Measurements from ENCODE around the gene C11orf68.
"Not testable (repeated sequence)": the region's sequence is repeated elsewhere in the genome, so short reads cannot be mapped to it uniquely, and the experiment has no call there.

C11orf68 gene

GRCh38 chr11:65900125-65900898 is 18.6 kb downstream of the C11orf68 start, which contains the start of gene FOSL1:
TSS of gene FOSL1 (minus strand) at chr11:65900388. CDS start at chr11:65900339, 49 bp downstream.
- peak; percentile 83 to 85 for DNase-seq (ENCODE audit: low spot score in 2 of 2)
- Mint-ChIP-seq H3K27me3 (no peaks in the 10 kb centered on the region), H3K27ac (ENCODE audit: low read depth) (no peak within 1 kb of the TSS), H3K4me1 (peaks cover 16% of the 10 kb centered on the region), H3K4me3 (peak within 1 kb of the TSS; percentile 61), H3K9me3 (no peaks in the 10 kb centered on the region), H3K36me3 (ENCODE audit: insufficient read depth) (peaks cover 9% of the 10 kb centered on the region)
- peak; percentile 93 for ATAC-seq (replicated peaks; ENCODE audit: extremely low read depth, poor library complexity, severe bottlenecking)

GRCh38 chr11:65899356-65900124 is 19.3 kb downstream of the C11orf68 start:
- ATAC-seq (replicated peaks; ENCODE audit: extremely low read depth, poor library complexity, severe bottlenecking), result no peak
- Mint-ChIP-seq H3K4me1 (peaks cover 18% of the 10 kb centered on the region), H3K36me3 (ENCODE audit: insufficient read depth) (peaks cover 9% of the 10 kb centered on the region), H3K9me3 (no peaks in the 10 kb centered on the region), H3K4me3 (peak overlapping the region; percentile 61), H3K27me3 (no peaks in the 10 kb centered on the region), H3K27ac (ENCODE audit: low read depth) (no peak overlapping the region)
- DNase-seq (ENCODE audit: low spot score in 2 of 2), result no peak

- no peaks in the 10 kb centered on the region for H3K27me3 Mint-ChIP-seq
- DNase-seq (ENCODE audit: low spot score in 2 of 2) (no peak), ATAC-seq (replicated peaks; ENCODE audit: extremely low read depth, poor library complexity, severe bottlenecking) (no peak)
- peaks cover 24% of the 10 kb centered on the region for H3K4me1 Mint-ChIP-seq
- peak overlapping the region; percentile 63 for H3K4me3 Mint-ChIP-seq
- no peaks in the 10 kb centered on the region for H3K9me3 Mint-ChIP-seq
- H3K27ac Mint-ChIP-seq (ENCODE audit: low read depth), result peak overlapping the region; percentile 74
- H3K36me3 Mint-ChIP-seq (ENCODE audit: insufficient read depth), result peaks cover 9% of the 10 kb centered on the region
These were observed 20.1 kb downstream of the C11orf68 start for GRCh38 chr11:65898656-65899355.

GRCh38 chr11:65897020-65897471 is 21.8 kb downstream of the C11orf68 start:
- DNase-seq (ENCODE audit: low spot score in 2 of 2) (no peak), ATAC-seq (replicated peaks; ENCODE audit: extremely low read depth, poor library complexity, severe bottlenecking) (no peak)
- Mint-ChIP-seq H3K4me1 (peaks cover 31% of the 10 kb centered on the region), H3K4me3 (no peak overlapping the region), H3K36me3 (ENCODE audit: insufficient read depth) (peaks cover 6% of the 10 kb centered on the region), H3K27ac (ENCODE audit: low read depth) (no peak overlapping the region), H3K9me3 (no peaks in the 10 kb centered on the region), H3K27me3 (no peaks in the 10 kb centered on the region)

- H3K9me3 Mint-ChIP-seq, result no peaks in the 10 kb centered on the region
These were observed 22.5 kb downstream of the C11orf68 start for GRCh38 chr11:65896034-65896999.

GRCh38 chr11:65895482-65895981 is 23.3 kb downstream of the C11orf68 start:
- ATAC-seq (replicated peaks; ENCODE audit: extremely low read depth, poor library complexity, severe bottlenecking) (no peak), DNase-seq (ENCODE audit: low spot score in 2 of 2) (no peak)
- H3K27me3 Mint-ChIP-seq, result no peaks in the 10 kb centered on the region
- peaks cover under 1% of the 10 kb centered on the region for H3K36me3 Mint-ChIP-seq (ENCODE audit: insufficient read depth)
- H3K27ac Mint-ChIP-seq (ENCODE audit: low read depth), result no peak overlapping the region
- peaks cover 31% of the 10 kb centered on the region for H3K4me1 Mint-ChIP-seq
- H3K9me3 Mint-ChIP-seq, result no peaks in the 10 kb centered on the region
- H3K4me3 Mint-ChIP-seq, result no peak overlapping the region

More at GRCh38 chr11:65896034-65896999, 22.5 kb downstream of the C11orf68 start:
- Mint-ChIP-seq H3K27me3 (no peaks in the 10 kb centered on the region), H3K4me3 (no peak overlapping the region), H3K27ac (ENCODE audit: low read depth) (no peak overlapping the region), H3K4me1 (peaks cover 31% of the 10 kb centered on the region), H3K36me3 (ENCODE audit: insufficient read depth) (peaks cover 3% of the 10 kb centered on the region)
- DNase-seq (ENCODE audit: low spot score in 2 of 2) (no peak), ATAC-seq (replicated peaks; ENCODE audit: extremely low read depth, poor library complexity, severe bottlenecking) (no peak)

- peak overlapping the region; percentile 84 for H3K4me3 Mint-ChIP-seq
- ATAC-seq (replicated peaks; ENCODE audit: extremely low read depth, poor library complexity, severe bottlenecking) (no peak), DNase-seq (ENCODE audit: low spot score in 2 of 2) (no peak)
- H3K27ac Mint-ChIP-seq (ENCODE audit: low read depth), result peak overlapping the region; percentile 91
- peaks cover 6% of the 10 kb centered on the region for H3K36me3 Mint-ChIP-seq (ENCODE audit: insufficient read depth)
- no peaks in the 10 kb centered on the region for H3K27me3 Mint-ChIP-seq
- no peaks in the 10 kb centered on the region for H3K9me3 Mint-ChIP-seq
- H3K4me1 Mint-ChIP-seq, result peaks cover 44% of the 10 kb centered on the region
These were observed 24.7 kb downstream of the C11orf68 start for GRCh38 chr11:65894034-65894591.

GRCh38 chr11:65892661-65893317 is 26.1 kb downstream of the C11orf68 start:
- Mint-ChIP-seq H3K9me3 (no peaks in the 10 kb centered on the region), H3K4me3 (peak overlapping the region; percentile 84), H3K27me3 (no peaks in the 10 kb centered on the region), H3K4me1 (peaks cover 51% of the 10 kb centered on the region), H3K27ac (ENCODE audit: low read depth) (peak overlapping the region; percentile 91), H3K36me3 (ENCODE audit: insufficient read depth) (peaks cover 17% of the 10 kb centered on the region)
- no peak for ATAC-seq (replicated peaks; ENCODE audit: extremely low read depth, poor library complexity, severe bottlenecking)
- DNase-seq (ENCODE audit: low spot score in 2 of 2), result no peak

GRCh38 chr11:65892137-65892540 is 26.7 kb downstream of the C11orf68 start:
- not testable (repeated sequence) for ATAC-seq (replicated peaks; ENCODE audit: extremely low read depth, poor library complexity, severe bottlenecking); DNase-seq (ENCODE audit: low spot score in 2 of 2); H3K27me3 Mint-ChIP-seq

GRCh38 chr11:65891219-65892136 is 27.4 kb downstream of the C11orf68 start:
- Mint-ChIP-seq H3K9me3 (no peaks in the 10 kb centered on the region), H3K27me3 (no peaks in the 10 kb centered on the region), H3K27ac (ENCODE audit: low read depth) (peak overlapping the region; percentile 91), H3K36me3 (ENCODE audit: insufficient read depth) (peaks cover 18% of the 10 kb centered on the region), H3K4me3 (peak overlapping the region; percentile 84), H3K4me1 (peaks cover 56% of the 10 kb centered on the region)
- ATAC-seq (replicated peaks; ENCODE audit: extremely low read depth, poor library complexity, severe bottlenecking) (no peak), DNase-seq (ENCODE audit: low spot score in 2 of 2) (no peak)

More at GRCh38 chr11:65892137-65892540, 26.7 kb downstream of the C11orf68 start:
- H3K4me1 Mint-ChIP-seq, result peaks cover 51% of the 10 kb centered on the region
- H3K9me3 Mint-ChIP-seq, result not testable (repeated sequence)
- peak overlapping the region; percentile 84 for H3K4me3 Mint-ChIP-seq
- H3K27ac Mint-ChIP-seq (ENCODE audit: low read depth), result peak overlapping the region; percentile 91
- H3K36me3 Mint-ChIP-seq (ENCODE audit: insufficient read depth), result peaks cover 18% of the 10 kb centered on the region

Data from central memory CD8-positive, alpha-beta T cell (primary cell).